NCI-H526 treated with DMSO at 0.1 percent for 48 hours (cell line): ENCODE data around the gene REPIN1.
A peak's percentile ranks its signal among the peaks of the same experiment; 100 is the strongest.

Experiments used
- DNase-seq: peaks from one replicate; lab custom pipeline; 2025; lab: John Stamatoyannopoulos, UW

The REPIN1 gene

GRCh38 chr7:150368096-150368883 lies at the start of gene REPIN1:
REPIN1 (plus strand) TSS chr7:150368822; CDS start chr7:150369712, 890 bp downstream.
- peak; percentile 85 for DNase-seq

GRCh38 chr7:150321788-150322113 lies 46.9 kb upstream of the REPIN1 start:
- DNase-seq: no peak

- DNase-seq: no peak
These were observed 46.3 kb upstream of the REPIN1 start for GRCh38 chr7:150322114-150322832.

- DNase-seq: peak; percentile 71
These were observed 45.6 kb upstream of the REPIN1 start, which contains the start of the genes ACTR3C and LRRC61 for GRCh38 chr7:150322833-150323681. ACTR3C (minus strand) TSS chr7:150323545; CDS start chr7:150295296, 28,249 bp downstream. LRRC61 (plus strand) TSS chr7:150323355; CDS start chr7:150336862, 13,507 bp downstream.

GRCh38 chr7:150323682-150324372 lies 44.8 kb upstream of the REPIN1 start:
- peak; percentile 62 for DNase-seq

- DNase-seq: no peak
These were observed 44.2 kb upstream of the REPIN1 start for GRCh38 chr7:150324373-150324961.

DNA sequence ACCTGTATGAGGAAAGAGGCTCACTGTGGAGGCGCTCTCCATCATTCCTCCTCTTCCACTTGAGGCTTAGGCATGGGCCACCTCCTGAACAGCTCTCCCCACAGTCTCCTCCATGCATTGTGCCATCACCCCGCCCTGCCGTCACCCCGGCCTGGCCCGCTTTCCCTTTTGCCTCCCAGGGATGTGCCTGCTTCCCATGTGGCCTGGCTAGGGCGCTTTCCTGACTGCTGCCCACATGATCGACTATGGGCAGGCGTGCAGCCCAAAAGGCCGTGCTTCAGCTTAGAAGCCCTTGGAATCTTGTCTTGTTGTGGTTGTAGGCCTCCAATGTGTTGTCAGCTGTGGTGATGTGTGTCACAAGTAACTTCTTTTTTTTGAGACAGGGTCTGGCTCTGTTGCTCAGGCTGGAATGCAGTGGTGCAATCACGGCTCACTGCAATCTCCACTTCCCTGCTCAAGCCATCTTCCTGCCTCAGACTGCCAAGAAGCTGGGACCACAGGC lies 43.5 kb upstream of the REPIN1 start:
- no peak for DNase-seq

DNA sequence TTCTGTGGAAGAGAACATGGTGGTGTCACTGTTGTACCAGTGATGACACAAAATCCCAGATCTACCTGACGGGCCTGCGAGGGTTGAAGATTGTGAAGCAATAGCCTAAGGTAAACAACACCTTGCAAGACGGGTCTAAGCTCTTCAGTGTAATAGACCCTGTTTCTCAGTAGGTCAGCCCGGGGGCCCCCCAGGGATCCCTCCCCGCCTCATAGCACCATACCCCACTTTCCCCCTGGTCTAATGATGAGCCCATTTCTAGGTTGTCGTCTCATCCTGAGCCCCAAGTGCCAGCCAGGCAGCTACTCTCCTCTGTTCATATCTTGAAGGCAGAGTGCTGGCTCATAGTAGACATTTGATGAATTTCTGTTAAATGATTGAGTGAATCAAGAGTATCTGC lies 42.7 kb upstream of the REPIN1 start:
- no peak for DNase-seq

DNA sequence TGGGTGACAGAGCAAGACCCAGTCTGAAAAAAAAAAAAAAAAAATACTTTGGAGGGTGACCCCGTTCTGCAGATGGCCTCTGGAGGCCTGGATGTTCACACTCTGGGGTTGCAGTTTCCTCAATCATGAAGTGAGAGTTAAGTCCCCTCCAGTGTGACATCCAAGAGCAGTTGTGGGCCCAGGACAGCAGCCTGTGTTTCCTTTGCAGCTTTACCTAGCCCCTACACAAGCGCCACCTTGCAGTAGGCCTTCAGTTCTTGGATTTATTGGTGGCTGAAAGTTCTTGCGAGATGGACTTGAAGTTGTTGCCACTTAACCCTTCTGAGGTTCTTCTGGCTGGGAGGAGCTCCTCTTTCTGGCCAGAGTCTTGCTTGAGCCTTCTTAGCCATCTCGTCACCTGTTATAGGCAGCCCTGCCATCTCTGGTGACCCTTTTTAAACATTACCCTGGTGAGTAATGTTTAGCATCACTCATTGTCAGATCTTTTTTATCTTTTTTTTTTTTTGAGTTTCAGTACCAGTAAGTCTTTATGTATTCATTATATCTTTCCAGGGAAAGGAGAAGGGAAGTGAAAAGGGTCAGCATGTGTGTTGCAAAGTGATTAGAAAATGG lies 41.9 kb upstream of the REPIN1 start:
- no peak for DNase-seq

DNA sequence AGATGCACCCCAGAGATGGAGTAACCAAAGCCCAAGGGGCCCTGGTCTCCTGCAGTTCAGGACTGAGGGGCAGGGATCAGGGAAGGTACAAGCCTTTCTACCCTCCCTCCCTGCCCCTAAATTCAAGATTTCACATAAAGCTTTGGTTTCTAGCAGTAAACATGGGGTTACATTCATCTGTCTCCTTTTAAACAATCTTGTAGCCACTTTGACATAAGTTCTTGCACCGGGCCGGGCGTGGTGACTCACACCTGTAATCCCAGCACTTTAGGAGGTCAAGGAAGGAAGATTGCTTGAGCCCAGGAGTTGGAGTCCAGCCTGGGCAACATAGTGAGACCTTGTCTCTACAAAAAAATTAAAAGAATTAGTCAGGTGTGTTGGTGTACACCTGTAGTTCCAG lies 41.3 kb upstream of the REPIN1 start:
- DNase-seq: no peak

DNA sequence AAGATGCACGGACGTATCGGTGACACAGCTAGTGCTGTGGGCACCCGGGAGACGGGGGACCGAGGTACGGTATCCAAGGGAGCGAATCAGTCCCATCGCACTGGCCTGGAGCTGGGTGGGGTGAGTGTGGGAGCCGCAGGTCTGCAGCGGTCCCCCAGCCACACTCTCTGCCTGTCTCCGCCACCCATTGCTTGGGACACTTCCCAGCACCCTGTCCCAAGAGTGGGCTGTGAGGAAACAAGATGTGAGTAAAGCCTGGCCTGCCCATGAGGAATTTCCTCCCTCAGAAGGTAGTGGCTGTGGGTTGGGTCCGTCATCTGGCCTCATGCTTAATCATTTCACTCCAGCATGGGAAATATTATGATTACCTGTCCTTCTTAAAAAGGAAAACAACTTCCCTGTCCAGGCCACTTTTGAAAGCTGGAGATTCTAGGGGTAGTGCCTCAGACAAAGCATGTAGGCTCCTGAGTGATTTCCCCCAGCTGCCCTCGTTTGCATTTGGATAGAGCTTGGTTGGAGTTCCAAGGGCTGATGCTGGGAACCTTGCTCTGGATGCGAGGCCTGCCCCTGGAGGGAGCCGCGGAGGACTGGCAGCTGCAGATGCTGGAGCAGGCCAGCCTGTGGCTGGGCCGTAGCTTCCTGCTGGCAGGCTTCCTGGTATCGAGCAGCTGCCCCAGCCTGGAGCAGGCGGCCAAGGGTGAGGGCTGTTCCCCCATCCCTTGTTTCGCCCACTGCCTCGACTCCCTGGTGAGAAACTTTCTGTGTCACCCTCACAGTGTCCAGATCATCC lies 39.1 kb upstream of the REPIN1 start:
- no peak for DNase-seq

GRCh38 chr7:150330211-150330885 lies 38.3 kb upstream of the REPIN1 start:
- DNase-seq: no peak

- no peak for DNase-seq
These were observed 35.6 kb upstream of the REPIN1 start for GRCh38 chr7:150332852-150333635.

DNA sequence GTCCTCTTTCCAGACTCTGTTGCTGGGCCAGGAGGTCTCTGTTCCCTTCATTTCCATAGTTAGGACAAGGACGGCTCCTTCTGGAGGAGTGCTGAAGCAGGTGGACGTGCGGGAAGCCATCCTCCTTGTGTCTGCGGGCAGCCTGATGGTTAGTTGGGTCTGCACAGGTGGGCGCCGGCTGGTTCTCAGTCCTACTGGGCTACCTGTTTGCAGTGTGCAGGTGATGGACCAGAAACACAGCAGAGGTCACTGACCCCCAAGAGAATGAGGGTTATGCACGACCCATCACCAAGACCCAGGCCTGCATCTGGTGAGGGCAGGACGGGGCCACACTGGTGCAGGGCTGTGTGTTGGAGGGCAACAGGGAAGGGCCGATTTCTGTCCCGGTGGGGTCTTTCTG lies 35.0 kb upstream of the REPIN1 start:
- DNase-seq: no peak

- no peak for DNase-seq
These were observed 34.5 kb upstream of the REPIN1 start for GRCh38 chr7:150334108-150334507.

- no peak for DNase-seq
These were observed 33.4 kb upstream of the REPIN1 start for GRCh38 chr7:150335108-150335773.

GRCh38 chr7:150335774-150336112 lies 32.9 kb upstream of the REPIN1 start:
- no peak for DNase-seq

- no peak for DNase-seq
These were observed 31.9 kb upstream of the REPIN1 start for GRCh38 chr7:150336746-150337145.
